ENCODE data around the gene CEMIP2. TPM values are rescaled to one million over a fixed set of nuclear protein-coding genes. Genes with fewer than 3 reads are reported as not detected.
A peak's percentile ranks its signal among the peaks of the same experiment; 100 is the strongest.

Gene CEMIP2
- total and polyA plus RNA-seq, 2 donors (not counting 3 experiments of a cell fraction or from before 2014, with no cell fraction given): 41.6 to 44.3 TPM

GRCh38 chr9:71758785-71759184 is 9.5 kb downstream of the CEMIP2 start:
- no peak overlapping the region for H3K27ac ChIP-seq (ENCODE audit: insufficient read depth, low read depth, low read length)
- H3K36me3 ChIP-seq (ENCODE audit: control insufficient read depth in 2 of 2, extremely low read depth in 1 of 2, insufficient read depth in 2 of 2, low read length in 2 of 2): no peaks in the 10 kb centered on the region
- H3K4me2 ChIP-seq (ENCODE audit: insufficient read depth, low read length): peak overlapping the region; percentile 21
- TF ChIP-seq POLR2A (IDR thresholded peaks at IDR 0.05; ENCODE audit: low read depth, low read length): no peak
- TF ChIP-seq POLR2AphosphoS5 (IDR thresholded peaks at IDR 0.05; ENCODE audit: insufficient read depth, low read depth, low read length): no peak
- no peak for TF ChIP-seq EZH2 (IDR thresholded peaks at IDR 0.05; ENCODE audit: borderline replicate concordance, low read depth, low read length, severe bottlenecking)
- no peak for TF ChIP-seq MYC (IDR thresholded peaks at IDR 0.05; ENCODE audit: low read depth, low read length)
- TF ChIP-seq MAX (IDR thresholded peaks at IDR 0.05; ENCODE audit: insufficient read depth, insufficient read length): no peak
- TF ChIP-seq CTCF (IDR thresholded peaks at IDR 0.05; ENCODE audit: extremely low read depth in 1 of 2, insufficient read depth in 1 of 2, low read depth in 1 of 2, low read length in 2 of 2): no peak
- no peak for TF ChIP-seq GATA2 (IDR thresholded peaks at IDR 0.05; ENCODE audit: insufficient read depth, insufficient read length, low read depth, low read length)
- TF ChIP-seq FOS (IDR thresholded peaks at IDR 0.05; ENCODE audit: borderline replicate concordance, insufficient read depth, low read length): peak; percentile 49
- TF ChIP-seq JUN (IDR thresholded peaks at IDR 0.05; ENCODE audit: borderline replicate concordance, insufficient read depth, insufficient read length, low read depth): peak; percentile 52
- no peaks in the 10 kb centered on the region for H3K9me3 ChIP-seq (replicated peaks; ENCODE audit: control insufficient read depth, insufficient read depth, low read length)
- H3K79me2 ChIP-seq (ENCODE audit: control insufficient read depth, insufficient read depth, low read length): peaks cover 45% of the 10 kb centered on the region
- no peak overlapping the region for H3K9ac ChIP-seq (replicated peaks; ENCODE audit: extremely low read depth, insufficient read depth, low read length)
- POLR2A ChIA-PET: no interaction called here
- H2AFZ ChIP-seq (ENCODE audit: low read depth, low read length): no peak overlapping the region
- H3K9me1 ChIP-seq (replicated peaks; ENCODE audit: control insufficient read depth, extremely low read depth, insufficient read depth, low read length): no peaks in the 10 kb centered on the region
- dilution Hi-C loops (cut with MboI; ENCODE audit: extremely low pct_ligation_motif_present, low sequenced_read_pairs) (no loop called here), intact Hi-C loops (cut with micrococcal nuclease) (no loop called here)
- no peaks in the 10 kb centered on the region for H3K27me3 ChIP-seq (ENCODE audit: control insufficient read depth in 2 of 2, insufficient read depth in 2 of 2, low read length in 2 of 2)
- DNase-seq (ENCODE audit: low read depth, low spot score) (peak; percentile 82), FAIRE-seq (peak; percentile 78)
- H3K4me1 ChIP-seq (ENCODE audit: control insufficient read depth, extremely low read depth, insufficient read depth, low read length): peaks cover 26% of the 10 kb centered on the region
- H4K20me1 ChIP-seq (replicated peaks; ENCODE audit: control insufficient read depth, extremely low read depth, insufficient read depth, low read length): no peaks in the 10 kb centered on the region
- no TSS peak for BruUV-seq (replicated peaks)
- CTCF ChIA-PET: no interaction called here
- H3K4me3 ChIP-seq (replicated peaks in 1 of 3; ENCODE audit: insufficient read depth in 1 of 3, low read depth in 1 of 3, low read length in 3 of 3): no peak overlapping the region
